Sigmoid colon (tissue), 7 donors: Measurements from ENCODE around the gene OTC. TPM values are rescaled to one million over a fixed set of nuclear protein-coding genes. Genes with fewer than 3 reads are reported as not detected.

Experiments used
- DNase-seq: peaks from one replicate; pipeline ENCODE4 v3.0.0-alpha.2; 2019
- H3K27ac ChIP-seq, 4 donors: fragments of 200-600 bp; sonication (generic); one replicate each; pipeline ENCODE4 v1.5.1; 2016 to 2019; ENCODE audit warnings: mild to moderate bottlenecking in 1 of 4
- H3K27me3 ChIP-seq, 3 donors: fragments of 200-600 bp; sonication (generic); one replicate each; pipeline ENCODE4 v1.5.1; 2019; ENCODE audit warnings: mild to moderate bottlenecking in 1 of 3
- H3K36me3 ChIP-seq, 4 donors: fragments of 200-600 bp; sonication (generic); one replicate each; pipeline ENCODE4 v1.5.1; 2016 to 2019
- H3K4me1 ChIP-seq, 4 donors: fragments of 200-600 bp; sonication (generic); one replicate each; pipeline ENCODE4 v1.5.1; 2017 to 2019
- H3K4me3 ChIP-seq, 4 donors: fragments of 200-600 bp; sonication (generic); one replicate each; pipeline ENCODE4 v1.5.1; 2017 to 2019; ENCODE audit warnings: mild to moderate bottlenecking in 2 of 4, moderate library complexity in 1 of 4
- H3K9me3 ChIP-seq, 4 donors: fragments of 200-600 bp in 3 of 4; sonication (generic) in 3 of 4; one replicate each; pipeline versions ENCODE4 v1.5.1 to v1.6.1; 2013 to 2019
- EP300 ChIP-seq, 4 donors: sonication (generic); formaldehyde crosslinking; IDR thresholded peaks; one replicate each; pipeline ENCODE4 v1.6.1; 2017; ENCODE audit warnings: antibody characterized with exemption in 4 of 4
- POLR2A ChIP-seq, 2 donors: fragments of 450-650 bp; IDR thresholded peaks; one replicate each; pipeline ENCODE4 v1.6.1; 2016; ENCODE audit warnings: antibody characterized with exemption in 2 of 2, mild to moderate bottlenecking in 2 of 2, moderate library complexity in 2 of 2
- POLR2AphosphoS5 ChIP-seq, 4 donors: sonication (generic); formaldehyde crosslinking; IDR thresholded peaks; one replicate each; pipeline ENCODE4 v1.6.1; 2017; ENCODE audit warnings: antibody characterized with exemption in 4 of 4
- WGBS, 2 donors: extraction: QIAGEN DNeasy Blood & Tissue Kit; methylation state at CpG; one replicate each; pipeline ENCODE4 v1.1.7; 2013; 5-methylcytosine and 5-hydroxymethylcytosine counted together
- intact Hi-C: fragments of 100-400 bp; cut with DNase I; formaldehyde crosslinking; loops from one replicate; pipeline ENCODE4 v1.15.1; 2023
- polyA plus RNA-seq, 3 donors: library from polyadenylated mRNA; stranded (reverse); fragments of 200-250 nt; gene quantifications; one replicate each; pipeline ENCODE4 v1.2.3, GENCODE V29; 2013
- small RNA-seq, 3 donors: library from RNA; depleted of rRNA; stranded (forward); fragments of <200 nt; gene quantifications; one replicate each; pipeline ENCODE3, GENCODE V24; 2016
- total RNA-seq, 4 donors: library from RNA; depleted of rRNA; stranded (reverse); fragments of >200 nt; gene quantifications; one replicate each; pipeline ENCODE4 v1.1.0, GENCODE V29; 2016
- TF ChIP-seq, protein P1 (sequence below), 4 experiments: fragments of 450-650 bp in 3 of 4; fragments of 200-600 bp in 1 of 4; IDR thresholded peaks; one replicate each; pipeline ENCODE4 v1.5.1; 2016 to 2019; ENCODE audit warnings: antibody characterized with exemption in 4 of 4, mild to moderate bottlenecking in 3 of 4, moderate library complexity in 2 of 4
- donor health status: healthy with polysubstance abuse.
- donor health status: Bipolar disorder and iron deficiency.
- donor health status: healthy.

The OTC gene
- total and polyA plus RNA-seq, 7 donors: 0.49 to 5.3 (median 3.1) TPM; not detected in 1

DNA sequence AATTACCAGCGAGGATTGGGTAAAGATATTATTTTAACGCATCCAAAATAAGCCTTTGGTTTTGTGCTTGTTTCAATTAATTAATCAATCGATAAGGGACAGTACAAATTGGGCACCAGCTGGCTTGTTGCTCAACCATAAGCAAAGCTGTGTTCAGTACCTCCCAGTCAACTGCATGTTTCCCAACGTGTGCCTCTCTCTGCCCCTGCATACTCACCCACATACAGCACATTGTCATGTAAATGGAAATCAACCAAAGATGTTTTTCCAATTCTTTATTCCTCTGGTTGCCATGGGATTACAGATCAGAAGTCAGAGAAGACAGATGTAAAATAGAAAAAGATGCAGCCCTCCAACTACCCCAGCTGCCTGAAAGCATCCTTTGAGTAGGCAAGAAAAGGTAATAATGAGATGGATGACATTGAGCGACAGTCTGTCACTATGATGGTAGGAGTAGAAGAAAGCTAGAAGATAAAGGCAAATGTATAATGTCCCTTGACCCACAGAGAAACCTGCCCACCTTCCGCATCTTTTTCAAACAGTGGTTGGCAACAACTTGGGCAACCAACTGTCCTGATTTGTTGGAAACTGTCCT lies 116.3 kb downstream of the OTC start:
- H3K27me3 ChIP-seq: no peaks in the 10 kb centered on the region
- no peaks in the 10 kb centered on the region for H3K4me1 ChIP-seq
- H3K36me3 ChIP-seq: no peaks in the 10 kb centered on the region
- H3K9me3 ChIP-seq: no peaks in the 10 kb centered on the region
- 84 to 89% methylated on average over 6 of the region's 6 CpGs for WGBS, 2 donors
- intact Hi-C loops: no loop called here
- DNase-seq: no peak
- TF ChIP-seq EP300 (IDR thresholded peaks at IDR 0.05) (no peak), POLR2AphosphoS5 (IDR thresholded peaks at IDR 0.05) (no peak), POLR2A (IDR thresholded peaks at IDR 0.05) (no peak)
- TF ChIP-seq, protein P1, sequence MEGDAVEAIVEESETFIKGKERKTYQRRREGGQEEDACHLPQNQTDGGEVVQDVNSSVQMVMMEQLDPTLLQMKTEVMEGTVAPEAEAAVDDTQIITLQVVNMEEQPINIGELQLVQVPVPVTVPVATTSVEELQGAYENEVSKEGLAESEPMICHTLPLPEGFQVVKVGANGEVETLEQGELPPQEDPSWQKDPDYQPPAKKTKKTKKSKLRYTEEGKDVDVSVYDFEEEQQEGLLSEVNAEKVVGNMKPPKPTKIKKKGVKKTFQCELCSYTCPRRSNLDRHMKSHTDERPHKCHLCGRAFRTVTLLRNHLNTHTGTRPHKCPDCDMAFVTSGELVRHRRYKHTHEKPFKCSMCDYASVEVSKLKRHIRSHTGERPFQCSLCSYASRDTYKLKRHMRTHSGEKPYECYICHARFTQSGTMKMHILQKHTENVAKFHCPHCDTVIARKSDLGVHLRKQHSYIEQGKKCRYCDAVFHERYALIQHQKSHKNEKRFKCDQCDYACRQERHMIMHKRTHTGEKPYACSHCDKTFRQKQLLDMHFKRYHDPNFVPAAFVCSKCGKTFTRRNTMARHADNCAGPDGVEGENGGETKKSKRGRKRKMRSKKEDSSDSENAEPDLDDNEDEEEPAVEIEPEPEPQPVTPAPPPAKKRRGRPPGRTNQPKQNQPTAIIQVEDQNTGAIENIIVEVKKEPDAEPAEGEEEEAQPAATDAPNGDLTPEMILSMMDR (IDR thresholded peaks at IDR 0.05): no peak
- H3K4me3 ChIP-seq: no peak overlapping the region
- no peak overlapping the region for H3K27ac ChIP-seq

Small RNA genes within 50 kb of the gene (small RNA-seq; reads per million reads assigned to genes)
- 0 reads per million in 3 donors for gene RF00322

Other genes starting within 250 kb of the OTC start
- 100 to 1,000 TPM; 134 to 169 (median 152) TPM for gene SRPX, start 131.7 kb upstream of the OTC start, total RNA-seq
- gene SRPX, start 131.7 kb upstream of the OTC start, polyA plus RNA-seq: 10 to 100 TPM; 12.0 to 48.7 (median 37.2) TPM
- gene RPGR, start 25.1 kb upstream of the OTC start, total RNA-seq: 10 to 100 TPM in 3 of 4 donors, 1 to 10 TPM in 1; 9.3 to 41.8 (median 17.6) TPM
- 1 to 10 TPM; 3.7 to 8.3 (median 6.6) TPM for gene RPGR, start 25.1 kb upstream of the OTC start, polyA plus RNA-seq
- 10 to 100 TPM; 15.6 to 21.0 (median 17.3) TPM for gene TSPAN7, start 208.9 kb downstream of the OTC start, total RNA-seq
- 10 to 100 TPM; 23.4 to 55.1 (median 23.8) TPM for gene TSPAN7, start 208.9 kb downstream of the OTC start, polyA plus RNA-seq